ENCODE results near the gene POTED.
"Not testable (repeated sequence)": the region's sequence is repeated elsewhere in the genome, so short reads cannot be mapped to it uniquely, and the experiment has no call there.

- not testable (repeated sequence) for TF ChIP-seq ARNTL (CRISPR knock-in tag; IDR thresholded peaks at IDR 0.05; ENCODE audit: borderline replicate concordance, low read depth); POU6F1 (CRISPR knock-in tag; IDR thresholded peaks at IDR 0.05; ENCODE audit: borderline replicate concordance, low read depth); ZFP3 (CRISPR knock-in tag; IDR thresholded peaks at IDR 0.05); CSDC2 (CRISPR knock-in tag; IDR thresholded peaks at IDR 0.05); GLIS3 (CRISPR knock-in tag; IDR thresholded peaks at IDR 0.05); RARB (CRISPR knock-in tag; IDR thresholded peaks at IDR 0.05); PPARA (CRISPR knock-in tag; IDR thresholded peaks at IDR 0.05; ENCODE audit: borderline replicate concordance); TOX (CRISPR knock-in tag; IDR thresholded peaks at IDR 0.05; ENCODE audit: borderline replicate concordance); ISL1 (CRISPR knock-in tag; IDR thresholded peaks at IDR 0.05); TCF4 (CRISPR knock-in tag; IDR thresholded peaks at IDR 0.05; ENCODE audit: borderline replicate concordance); ZNF8 (CRISPR knock-in tag; IDR thresholded peaks at IDR 0.05); OSR1 (CRISPR knock-in tag; IDR thresholded peaks at IDR 0.05); ZC3H10 (CRISPR knock-in tag; IDR thresholded peaks at IDR 0.05); PATZ1 (CRISPR knock-in tag; IDR thresholded peaks at IDR 0.05; ENCODE audit: borderline replicate concordance)
These were observed at the start of gene POTED for GRCh38 chr21:13609477-13609876.
